Liver (tissue), 3 donors: ENCODE measurements around the gene INSC.

ENCODE experiments used
- CTCF ChIP-seq: fragments of 150-350 bp; IDR thresholded peaks from 2 replicates; pipeline ENCODE4 v1.5.1; 2017; ENCODE audit warnings: improper control_type of control experiment, low read depth, low read length; ENCODE audit not compliant: missing input control
- EGR1 ChIP-seq, 2 donors: IDR thresholded peaks; 2 replicates each; pipeline ENCODE4 v1.6.1; 2016 to 2018; ENCODE audit warnings: antibody characterized with exemption in 2 of 2, low read depth in 2 of 2
- RAD21 ChIP-seq, 2 donors: IDR thresholded peaks; 2 replicates each; pipeline ENCODE4 v1.6.1; 2016; ENCODE audit warnings: antibody characterized with exemption in 2 of 2, mild to moderate bottlenecking in 2 of 2
- REST ChIP-seq: IDR thresholded peaks from 2 replicates; pipeline ENCODE4 v1.6.1; 2016; ENCODE audit warnings: antibody characterized with exemption, mild to moderate bottlenecking
- RXRA ChIP-seq, 2 donors: IDR thresholded peaks; 2 replicates each; pipeline ENCODE4 v1.6.1; 2017 to 2018; ENCODE audit warnings: antibody characterized with exemption in 2 of 2, mild to moderate bottlenecking in 1 of 2
- TAF1 ChIP-seq: conservative IDR thresholded peaks from 2 replicates; pipeline ENCODE4 v1.6.1; 2016; ENCODE audit warnings: antibody characterized with exemption, mild to moderate bottlenecking
- YY1 ChIP-seq: IDR thresholded peaks from 2 replicates; pipeline ENCODE4 v1.6.1; 2016; ENCODE audit warnings: antibody characterized with exemption, mild to moderate bottlenecking
- donor health status: healthy.
- donor health status: healthy.

GRCh38 chr11:15071556-15072255 lies 43.0 kb upstream of the INSC start:
- TF ChIP-seq TAF1 (no peak), CTCF (no peak), RAD21 (IDR thresholded peaks at IDR 0.05) (no peak), YY1 (no peak), REST (no peak), RXRA (IDR thresholded peaks at IDR 0.05) (no peak), EGR1 (IDR thresholded peaks at IDR 0.05; ENCODE audit: low read depth in 2 of 2) (no peak)
